ENCODE data around the gene SLC35D1. TPM values are rescaled to one million over a fixed set of nuclear protein-coding genes. Genes with fewer than 3 reads are reported as not detected.

Gene SLC35D1
- total RNA-seq, 1 experiment from 2014 or later, result 7.9 TPM

DNA sequence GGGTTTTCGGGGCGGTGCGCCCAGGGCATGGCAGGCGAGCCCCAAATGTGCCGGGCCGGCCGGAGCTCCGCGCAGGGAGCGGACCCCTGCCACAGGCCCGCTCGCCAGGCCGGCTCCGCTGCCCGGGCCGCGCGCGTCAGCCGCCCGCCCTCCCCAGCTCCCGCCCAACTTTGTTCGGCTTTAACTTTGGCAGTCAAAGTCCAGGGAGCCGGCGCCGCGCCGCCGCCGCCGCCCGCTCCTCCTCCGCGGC, 488 bp downstream of the SLC35D1 start:
- Histone ChIP-seq H3K27me3 (replicated peaks; ENCODE audit: insufficient read depth, low read depth, low read length, poor library complexity) (no peaks in the 10 kb centered on the region), H3K4me1 (ENCODE audit: insufficient read depth, low read length, poor library complexity, severe bottlenecking) (peaks cover 6% of the 10 kb centered on the region), H3K9me3 (ENCODE audit: low read depth, low read length, poor library complexity, severe bottlenecking) (no peaks in the 10 kb centered on the region), H3K36me3 (ENCODE audit: insufficient read depth, low read length, poor library complexity, severe bottlenecking) (peaks cover 6% of the 10 kb centered on the region), H3K4me3 (ENCODE audit: low read depth, low read length, poor library complexity, severe bottlenecking) (peak overlapping the region; percentile 95), H3K27ac (ENCODE audit: low read depth, low read length, poor library complexity, severe bottlenecking) (peak overlapping the region; percentile 85)
- intact Hi-C loops (cut with micrococcal nuclease; ENCODE audit: unreplicated experiment), result no loop called here
- POLR2A ChIA-PET (ENCODE audit: low non-redundant PET), result interaction anchor here (0.6 kb wide), 1 partner anchor 123 kb away, joined by 3 read pairs; no protein-coding TSS in a partner anchor
- peak; percentile 49 for DNase-seq (ENCODE audit: low spot score)
- CTCF ChIA-PET, result no interaction called here
- BruUV-seq (replicated peaks), result no TSS peak
- TF ChIP-seq EZH2 (IDR thresholded peaks at IDR 0.05; ENCODE audit: borderline replicate concordance, low read depth, low read length, poor library complexity, severe bottlenecking), result no peak
- no peak for TF ChIP-seq CTCF (conservative IDR thresholded peaks at IDR 0.05; ENCODE audit: low read depth, low read length)

DNA sequence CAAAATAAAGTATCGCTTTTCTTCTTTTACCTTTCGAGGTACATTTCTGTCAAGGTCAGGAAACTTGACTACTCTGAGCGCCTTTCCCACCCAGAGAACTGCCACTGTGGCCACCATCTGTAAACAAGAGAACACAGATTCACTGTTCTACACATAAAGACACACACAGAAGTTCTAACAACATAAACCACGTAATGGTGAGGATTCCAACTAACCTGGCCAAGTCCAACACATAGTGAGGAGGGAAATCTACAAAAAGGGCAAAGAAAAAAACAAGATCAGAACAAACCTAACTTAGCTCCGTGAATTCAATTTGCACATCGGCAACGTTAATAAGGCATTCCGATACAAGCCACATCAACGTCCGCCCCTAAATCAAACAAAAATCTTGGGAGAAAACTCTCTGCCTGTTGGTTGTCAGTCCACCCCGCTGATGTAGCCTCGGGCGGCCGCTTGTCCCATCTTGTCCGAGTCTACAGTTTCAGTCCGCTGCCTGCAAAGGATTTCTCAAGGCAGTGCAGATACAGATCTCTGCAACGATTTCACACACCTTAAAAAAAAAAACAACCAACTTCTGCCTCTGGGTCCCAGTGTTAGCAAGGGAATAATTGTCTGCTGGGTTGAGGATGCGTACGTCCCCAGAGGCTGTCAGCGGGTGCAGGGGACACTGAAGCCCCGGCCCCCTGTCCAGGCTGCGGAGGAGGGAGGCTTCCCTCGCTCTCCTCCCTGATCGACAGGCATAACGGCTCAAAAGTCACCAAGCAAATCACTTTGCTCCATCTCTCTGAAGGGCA, 1.0 kb downstream of the SLC35D1 start:
- BruUV-seq (replicated peaks), result no TSS peak
- DNase-seq (ENCODE audit: low spot score), result peak; percentile 28
- peaks cover 6% of the 10 kb centered on the region for H3K4me1 ChIP-seq (ENCODE audit: insufficient read depth, low read length, poor library complexity, severe bottlenecking)
- TF ChIP-seq EZH2 (IDR thresholded peaks at IDR 0.05; ENCODE audit: borderline replicate concordance, low read depth, low read length, poor library complexity, severe bottlenecking), result no peak
- TF ChIP-seq CTCF (conservative IDR thresholded peaks at IDR 0.05; ENCODE audit: low read depth, low read length), result no peak
- no peaks in the 10 kb centered on the region for H3K9me3 ChIP-seq (ENCODE audit: low read depth, low read length, poor library complexity, severe bottlenecking)
- ChIA-PET CTCF (no interaction called here), POLR2A (ENCODE audit: low non-redundant PET) (interaction anchor here (0.6 kb wide), 1 partner anchor 122 kb away, joined by 3 read pairs; no protein-coding TSS in a partner anchor)
- intact Hi-C loops (cut with micrococcal nuclease; ENCODE audit: unreplicated experiment), result no loop called here
- peak overlapping the region; percentile 85 for H3K27ac ChIP-seq (ENCODE audit: low read depth, low read length, poor library complexity, severe bottlenecking)
- no peaks in the 10 kb centered on the region for H3K27me3 ChIP-seq (replicated peaks; ENCODE audit: insufficient read depth, low read depth, low read length, poor library complexity)
- H3K4me3 ChIP-seq (ENCODE audit: low read depth, low read length, poor library complexity, severe bottlenecking), result peak overlapping the region; percentile 95
- H3K36me3 ChIP-seq (ENCODE audit: insufficient read depth, low read length, poor library complexity, severe bottlenecking), result peaks cover 6% of the 10 kb centered on the region

- no peak for DNase-seq (ENCODE audit: low spot score)
- Histone ChIP-seq H3K4me1 (ENCODE audit: insufficient read depth, low read length, poor library complexity, severe bottlenecking) (peaks cover 6% of the 10 kb centered on the region), H3K27ac (ENCODE audit: low read depth, low read length, poor library complexity, severe bottlenecking) (no peak overlapping the region), H3K36me3 (ENCODE audit: insufficient read depth, low read length, poor library complexity, severe bottlenecking) (peaks cover 6% of the 10 kb centered on the region), H3K27me3 (replicated peaks; ENCODE audit: insufficient read depth, low read depth, low read length, poor library complexity) (no peaks in the 10 kb centered on the region), H3K4me3 (ENCODE audit: low read depth, low read length, poor library complexity, severe bottlenecking) (no peak overlapping the region), H3K9me3 (ENCODE audit: low read depth, low read length, poor library complexity, severe bottlenecking) (no peaks in the 10 kb centered on the region)
- no peak for TF ChIP-seq EZH2 (IDR thresholded peaks at IDR 0.05; ENCODE audit: borderline replicate concordance, low read depth, low read length, poor library complexity, severe bottlenecking)
- TF ChIP-seq CTCF (conservative IDR thresholded peaks at IDR 0.05; ENCODE audit: low read depth, low read length), result no peak
- intact Hi-C loops (cut with micrococcal nuclease; ENCODE audit: unreplicated experiment), result no loop called here
- ChIA-PET POLR2A (ENCODE audit: low non-redundant PET) (no interaction called here), CTCF (no interaction called here)
- BruUV-seq (replicated peaks), result no TSS peak
Measured at GRCh38 chr1:67051196-67051595, 2.8 kb downstream of the SLC35D1 start.

All from A673 (cell line).